GM18868 (cell line): Measurements from ENCODE around the gene MTMR12.
A peak's percentile ranks its signal among the peaks of the same experiment; 100 is the strongest.

Experiments used
- ATAC-seq: cut with Tn5 transposase; IDR thresholded peaks from one replicate; pipeline ENCODE4 v1.9.1; 2021; ENCODE audit warnings: mild to moderate bottlenecking, moderate library complexity; ENCODE audit not compliant: unreplicated experiment

MTMR12 gene, protein sequence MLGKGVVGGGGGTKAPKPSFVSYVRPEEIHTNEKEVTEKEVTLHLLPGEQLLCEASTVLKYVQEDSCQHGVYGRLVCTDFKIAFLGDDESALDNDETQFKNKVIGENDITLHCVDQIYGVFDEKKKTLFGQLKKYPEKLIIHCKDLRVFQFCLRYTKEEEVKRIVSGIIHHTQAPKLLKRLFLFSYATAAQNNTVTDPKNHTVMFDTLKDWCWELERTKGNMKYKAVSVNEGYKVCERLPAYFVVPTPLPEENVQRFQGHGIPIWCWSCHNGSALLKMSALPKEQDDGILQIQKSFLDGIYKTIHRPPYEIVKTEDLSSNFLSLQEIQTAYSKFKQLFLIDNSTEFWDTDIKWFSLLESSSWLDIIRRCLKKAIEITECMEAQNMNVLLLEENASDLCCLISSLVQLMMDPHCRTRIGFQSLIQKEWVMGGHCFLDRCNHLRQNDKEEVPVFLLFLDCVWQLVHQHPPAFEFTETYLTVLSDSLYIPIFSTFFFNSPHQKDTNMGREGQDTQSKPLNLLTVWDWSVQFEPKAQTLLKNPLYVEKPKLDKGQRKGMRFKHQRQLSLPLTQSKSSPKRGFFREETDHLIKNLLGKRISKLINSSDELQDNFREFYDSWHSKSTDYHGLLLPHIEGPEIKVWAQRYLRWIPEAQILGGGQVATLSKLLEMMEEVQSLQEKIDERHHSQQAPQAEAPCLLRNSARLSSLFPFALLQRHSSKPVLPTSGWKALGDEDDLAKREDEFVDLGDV

DNA sequence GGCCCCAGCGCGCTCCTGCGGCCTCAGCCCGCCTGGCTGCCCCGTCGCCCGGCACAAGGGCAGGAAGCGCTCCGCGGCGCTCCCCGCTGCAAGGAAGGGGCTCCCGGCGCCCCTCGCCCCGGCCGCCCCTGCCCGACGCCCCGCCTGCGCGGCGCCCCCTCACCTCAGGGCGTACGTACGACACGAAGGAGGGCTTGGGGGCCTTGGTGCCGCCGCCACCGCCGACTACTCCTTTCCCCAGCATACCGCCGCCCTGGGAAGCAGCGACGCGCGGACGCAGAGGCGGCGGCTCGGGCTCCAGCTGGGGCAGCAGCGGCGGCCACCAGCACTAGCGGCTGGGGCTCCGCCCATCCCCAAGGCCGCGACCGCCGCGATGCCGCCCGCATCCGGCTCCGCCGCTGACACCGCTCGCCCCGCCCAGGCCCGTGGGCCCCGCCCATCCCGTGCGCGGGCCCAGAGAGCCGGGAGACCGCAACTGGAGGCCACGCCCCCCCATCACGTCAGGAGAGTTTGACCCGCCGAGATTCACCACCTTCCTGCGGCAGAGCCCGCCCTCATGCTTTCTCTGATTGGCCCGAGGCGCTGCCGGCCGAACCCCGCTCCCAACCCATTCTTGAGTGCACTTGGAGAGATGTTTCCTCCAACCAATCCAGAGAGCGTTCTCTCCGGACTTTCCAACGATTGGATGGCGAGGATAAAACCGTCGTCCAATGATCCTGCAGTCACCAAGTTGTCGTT lies at the start of gene MTMR12:
TSS of gene MTMR12 (minus strand) at position 345 of the 738 bp plus-strand sequence. CDS start at position 244, 101 bp downstream.
- peak; percentile 91 for ATAC-seq

DNA sequence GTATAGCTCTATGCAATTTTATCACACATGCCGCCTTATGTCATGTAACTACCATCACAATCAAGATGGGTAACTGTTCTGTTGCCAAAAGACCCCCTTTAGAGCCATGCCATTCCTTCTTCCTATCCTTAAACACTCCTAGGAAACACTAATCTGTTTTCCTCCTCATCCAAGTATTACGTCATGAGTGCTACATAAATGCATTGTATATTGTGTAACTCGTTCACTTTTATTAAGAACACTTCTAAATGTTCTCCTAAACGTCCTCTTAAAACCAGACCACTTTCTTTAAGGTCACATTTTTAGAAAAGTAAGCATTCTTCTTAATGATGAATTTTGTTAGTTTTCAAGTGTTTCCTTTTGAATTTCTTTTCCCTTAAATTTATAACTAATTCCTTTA lies 49.8 kb upstream of the MTMR12 start:
- ATAC-seq: no peak

DNA sequence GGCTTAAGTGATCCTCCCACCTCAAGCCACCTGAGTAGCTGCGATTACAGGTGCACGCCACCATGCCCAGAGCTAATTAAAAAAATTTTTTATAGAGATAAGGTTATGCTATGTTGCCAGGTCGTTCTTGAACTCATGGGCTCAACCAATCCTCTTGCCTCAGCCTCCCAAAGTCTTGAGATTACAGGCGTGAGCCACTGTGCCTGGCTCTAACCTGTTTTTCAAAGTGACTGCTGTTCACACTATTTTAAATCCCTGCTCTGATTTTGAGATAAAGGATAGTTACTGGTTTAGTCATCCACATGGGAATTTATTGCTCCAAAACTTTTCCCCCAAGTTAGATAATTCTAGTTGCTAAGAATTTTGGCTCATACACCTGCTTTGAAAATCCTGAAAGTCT lies 48.2 kb upstream of the MTMR12 start:
- no peak for ATAC-seq

DNA sequence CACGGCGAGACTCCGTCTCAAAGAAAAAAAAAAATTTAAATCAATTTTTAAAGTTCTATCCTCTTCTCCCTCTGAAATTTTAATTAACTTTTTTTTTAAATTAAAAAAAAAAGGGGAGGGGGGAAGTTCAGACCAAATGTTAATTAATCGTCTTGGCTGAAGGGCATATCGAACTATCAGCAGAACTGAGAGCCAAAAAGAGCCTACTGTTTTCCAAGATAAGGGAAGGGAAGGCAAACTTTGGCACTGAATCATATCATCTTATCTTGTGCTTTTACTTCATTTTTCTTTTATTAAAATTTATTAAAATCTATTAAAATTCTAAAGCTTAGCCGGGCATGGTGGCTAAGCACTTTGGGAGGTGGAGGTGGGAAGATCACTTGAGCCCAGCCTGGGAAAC lies 45.9 kb upstream of the MTMR12 start:
- no peak for ATAC-seq

DNA sequence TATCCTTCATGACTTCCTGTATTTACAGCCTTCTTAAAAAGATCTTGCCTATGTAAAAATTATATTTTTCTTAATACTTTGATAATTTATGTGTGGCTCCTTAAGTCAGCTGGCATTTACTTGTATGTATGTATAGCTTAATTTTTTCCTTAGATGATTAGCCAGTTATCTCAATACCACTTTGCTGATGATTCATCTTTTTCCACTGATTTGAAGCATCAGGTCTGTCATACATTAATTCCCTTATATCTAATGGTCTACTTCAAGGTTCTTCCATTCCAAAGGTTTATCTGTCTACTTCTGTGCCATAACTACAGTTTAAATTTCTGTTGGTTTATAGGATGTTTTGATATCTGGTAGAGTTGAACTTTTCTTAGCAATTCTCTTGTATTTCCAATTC lies 44.9 kb upstream of the MTMR12 start:
- no peak for ATAC-seq

DNA sequence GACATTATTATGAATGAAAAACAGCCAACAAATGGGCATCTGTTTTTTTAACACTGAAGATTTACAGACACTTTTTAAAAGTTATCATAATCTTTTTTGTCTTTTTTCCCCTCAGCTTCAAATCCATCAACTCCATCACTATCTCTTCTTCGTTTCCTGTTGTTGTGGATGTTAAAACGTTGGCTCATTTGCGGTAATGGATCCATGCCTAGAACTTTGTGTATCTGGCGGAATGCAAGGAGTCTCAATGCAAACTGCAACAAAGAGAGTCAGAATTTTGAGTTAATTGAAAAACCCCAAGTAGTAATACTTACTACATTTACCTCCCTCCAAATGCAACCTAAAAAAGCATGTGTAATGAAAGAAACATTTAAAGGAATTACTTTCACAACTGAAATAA lies 42.9 kb upstream of the MTMR12 start:
- no peak for ATAC-seq

DNA sequence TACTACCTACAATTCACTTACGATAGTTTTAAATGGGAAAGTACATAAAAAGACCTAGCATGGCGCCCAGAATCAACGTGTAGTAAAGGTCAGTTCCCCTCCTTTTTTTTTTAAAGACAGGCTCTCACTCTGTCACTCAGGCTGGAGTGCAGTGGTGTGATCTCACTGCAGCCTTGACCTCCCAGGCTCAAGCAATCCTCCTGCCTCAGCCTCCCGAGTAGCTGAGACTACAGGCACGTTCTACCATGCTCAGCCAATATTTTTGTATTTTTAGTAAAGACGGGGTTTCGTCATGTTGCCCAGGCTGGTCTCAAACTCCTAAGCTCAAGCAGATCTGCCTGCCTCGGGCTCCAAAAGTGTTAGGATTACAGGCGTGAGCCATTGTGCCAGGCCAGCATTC lies 40.7 kb upstream of the MTMR12 start:
- no peak for ATAC-seq

DNA sequence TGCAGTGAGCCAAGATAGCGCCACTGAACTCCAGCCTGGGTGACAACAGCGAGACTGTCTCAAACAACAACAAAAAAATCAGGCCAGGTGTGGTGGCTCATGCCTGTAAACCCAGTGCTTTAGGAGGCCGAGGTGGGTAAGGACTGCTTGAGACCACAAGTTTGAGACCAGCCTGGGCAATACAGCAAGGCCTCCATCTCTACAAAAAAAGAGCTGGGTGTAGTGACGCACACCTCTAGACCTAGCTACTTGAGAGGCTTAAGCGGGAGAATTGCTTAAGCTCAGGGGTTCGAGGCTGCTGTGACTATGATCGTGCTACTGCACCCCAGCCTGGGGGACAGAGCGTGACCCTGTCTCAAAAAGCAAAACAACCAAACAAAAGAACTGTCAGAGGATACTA lies 39.9 kb upstream of the MTMR12 start:
- no peak for ATAC-seq

DNA sequence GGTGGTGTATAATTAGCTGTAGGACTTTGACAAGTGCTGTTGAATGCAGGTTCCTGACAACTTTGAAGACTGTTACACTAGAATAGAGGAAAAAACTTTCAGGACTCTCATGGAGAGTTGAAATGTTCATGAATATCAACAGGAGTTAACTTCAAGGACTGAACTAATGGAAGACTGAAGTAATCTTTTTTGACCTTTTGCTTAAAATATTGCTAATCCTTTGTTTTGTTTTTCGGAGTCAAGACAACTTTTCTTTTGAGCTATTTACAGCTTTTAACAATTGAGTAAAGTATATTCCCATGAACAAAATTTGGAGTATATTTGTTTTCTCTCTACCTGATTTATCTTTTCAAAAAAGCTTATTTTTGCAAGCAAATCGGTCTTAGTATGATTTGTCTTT lies 34.1 kb upstream of the MTMR12 start:
- ATAC-seq: no peak

DNA sequence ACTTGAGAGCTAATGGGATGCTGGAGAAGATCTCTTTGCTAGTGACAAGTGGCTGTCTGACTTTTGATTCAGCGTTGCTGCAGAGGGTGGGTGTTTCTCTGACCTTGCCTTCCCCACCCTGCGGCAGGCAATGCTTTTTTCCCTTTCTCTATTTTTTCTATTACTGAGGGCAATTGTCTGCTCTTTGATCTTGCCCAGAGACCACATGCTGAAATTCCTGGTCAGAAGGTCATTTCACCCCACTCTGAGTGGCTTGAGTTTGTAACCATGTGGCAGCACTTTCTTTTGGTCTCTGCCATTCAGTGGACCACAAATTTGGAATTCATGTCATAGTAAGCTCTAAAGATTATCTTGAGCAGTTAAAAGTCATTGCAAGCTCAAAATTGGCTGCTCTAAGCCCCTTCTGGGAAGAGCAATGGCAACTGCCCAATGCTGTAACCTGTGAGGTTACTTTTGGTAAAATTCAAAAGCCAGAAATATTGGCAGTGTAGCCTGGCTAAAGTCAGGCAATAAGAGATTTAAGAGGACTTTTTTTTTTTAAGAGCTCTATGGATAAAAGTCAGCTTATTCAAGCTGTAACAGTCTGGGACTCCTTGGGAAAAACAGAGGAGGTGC lies 30.4 kb upstream of the MTMR12 start:
- no peak for ATAC-seq

DNA sequence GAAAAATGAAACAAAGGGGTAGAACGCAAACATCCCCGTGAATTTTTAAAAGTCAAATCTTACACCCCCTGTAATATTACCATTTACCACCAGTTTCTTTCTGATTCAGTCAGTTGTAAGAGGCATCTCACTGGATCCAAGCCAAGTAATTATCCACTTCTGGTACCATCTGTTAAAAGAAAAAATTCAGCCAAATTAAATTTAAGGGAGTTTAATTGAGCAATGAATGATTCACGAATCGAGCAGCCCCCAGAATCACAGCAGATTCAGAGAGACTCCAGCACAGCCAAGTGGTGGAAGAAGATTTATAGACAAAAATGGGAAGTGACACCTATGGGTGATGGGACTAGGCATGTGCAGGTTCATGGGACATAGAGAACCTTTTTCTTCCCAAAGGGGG lies 29.9 kb upstream of the MTMR12 start:
- no peak for ATAC-seq

DNA sequence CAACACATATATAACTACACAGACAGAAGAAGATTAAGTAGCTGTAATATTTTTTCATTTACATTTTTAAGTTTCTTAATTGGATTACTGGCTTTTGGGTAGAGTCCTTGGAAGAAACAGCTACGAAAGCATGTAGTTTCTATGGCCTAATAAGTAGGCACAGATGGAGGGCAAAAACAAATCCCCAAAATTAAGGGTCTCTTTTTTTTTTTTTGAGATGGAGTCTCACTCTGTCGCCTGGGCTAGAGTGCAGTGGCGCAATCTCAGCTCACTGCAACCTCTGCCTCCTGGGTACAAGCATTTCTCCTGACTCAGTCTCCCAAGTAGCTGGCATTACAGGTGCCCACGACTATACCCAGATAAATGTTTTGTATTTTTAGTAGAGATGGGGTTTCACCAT lies 27.1 kb upstream of the MTMR12 start:
- no peak for ATAC-seq

DNA sequence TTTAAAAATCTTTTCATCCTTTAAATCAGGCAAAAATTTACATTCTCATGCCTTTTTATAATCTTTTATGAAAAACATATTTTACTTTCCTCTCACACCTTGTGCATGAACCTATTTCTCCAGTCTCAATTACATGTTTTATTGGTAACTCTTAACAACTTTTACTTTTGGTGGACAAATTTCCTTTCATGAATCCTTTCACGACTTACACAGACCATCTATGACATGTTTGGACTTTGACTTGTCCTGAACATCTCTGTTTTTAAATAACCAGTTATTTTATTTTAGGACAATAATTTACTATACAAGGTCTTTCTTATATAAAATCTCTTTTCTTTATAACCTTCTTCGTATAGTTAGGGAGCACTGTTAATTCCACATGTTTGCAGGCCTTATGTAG lies 26.5 kb upstream of the MTMR12 start:
- ATAC-seq: no peak

DNA sequence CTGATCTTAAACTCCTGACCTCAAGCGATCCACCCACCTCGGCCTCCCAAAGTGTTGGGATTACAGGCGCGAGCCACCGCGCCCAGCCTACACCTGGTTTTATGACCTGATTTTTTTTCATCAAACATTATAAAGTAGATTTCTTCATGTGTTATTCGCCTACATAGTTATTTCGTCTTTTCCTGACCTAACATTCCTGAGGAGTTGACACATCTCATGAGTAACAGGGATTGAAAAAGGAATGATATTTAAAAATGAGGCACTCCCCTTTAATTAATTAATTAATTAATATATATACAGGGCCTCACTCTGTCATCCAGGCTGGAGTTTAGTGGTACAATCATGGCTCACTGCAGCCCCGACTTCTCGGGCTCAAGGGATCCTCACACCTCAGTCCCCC lies 20.2 kb upstream of the MTMR12 start:
- no peak for ATAC-seq

DNA sequence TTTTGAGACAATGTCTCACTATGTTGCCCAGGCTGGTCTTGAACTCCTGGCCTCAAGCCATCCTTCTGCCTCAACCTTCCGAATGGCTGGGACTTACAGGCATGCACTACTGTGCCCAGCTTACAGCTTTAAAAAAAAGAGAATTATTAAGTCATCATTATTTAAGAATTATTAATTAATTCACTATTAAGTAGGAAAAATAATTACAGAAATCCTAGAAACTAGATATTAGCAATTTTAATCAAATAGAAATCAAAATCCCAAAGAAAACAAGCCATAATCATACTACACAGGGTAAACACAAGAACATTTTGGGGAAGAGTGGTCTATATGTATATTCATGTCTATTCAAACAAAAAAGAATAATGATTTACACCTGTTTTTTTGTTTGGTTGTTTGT lies 19.6 kb upstream of the MTMR12 start:
- no peak for ATAC-seq

DNA sequence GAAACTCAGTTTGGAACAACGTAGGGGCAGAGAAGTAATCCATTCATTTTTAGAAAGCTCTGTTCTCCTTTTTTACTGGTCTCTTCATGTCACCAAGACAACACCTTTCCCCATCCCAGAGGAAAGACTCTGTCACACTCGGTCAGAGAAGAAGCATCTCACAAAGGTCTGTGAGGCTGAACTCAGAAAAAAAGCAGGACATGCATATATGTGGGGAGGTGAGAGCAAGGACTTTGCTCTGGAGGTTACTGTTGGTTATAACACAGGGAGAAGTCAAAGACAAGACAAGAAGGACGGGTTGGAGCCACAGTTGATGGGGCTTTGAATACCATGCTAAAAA lies 19.2 kb upstream of the MTMR12 start:
- ATAC-seq: no peak

DNA sequence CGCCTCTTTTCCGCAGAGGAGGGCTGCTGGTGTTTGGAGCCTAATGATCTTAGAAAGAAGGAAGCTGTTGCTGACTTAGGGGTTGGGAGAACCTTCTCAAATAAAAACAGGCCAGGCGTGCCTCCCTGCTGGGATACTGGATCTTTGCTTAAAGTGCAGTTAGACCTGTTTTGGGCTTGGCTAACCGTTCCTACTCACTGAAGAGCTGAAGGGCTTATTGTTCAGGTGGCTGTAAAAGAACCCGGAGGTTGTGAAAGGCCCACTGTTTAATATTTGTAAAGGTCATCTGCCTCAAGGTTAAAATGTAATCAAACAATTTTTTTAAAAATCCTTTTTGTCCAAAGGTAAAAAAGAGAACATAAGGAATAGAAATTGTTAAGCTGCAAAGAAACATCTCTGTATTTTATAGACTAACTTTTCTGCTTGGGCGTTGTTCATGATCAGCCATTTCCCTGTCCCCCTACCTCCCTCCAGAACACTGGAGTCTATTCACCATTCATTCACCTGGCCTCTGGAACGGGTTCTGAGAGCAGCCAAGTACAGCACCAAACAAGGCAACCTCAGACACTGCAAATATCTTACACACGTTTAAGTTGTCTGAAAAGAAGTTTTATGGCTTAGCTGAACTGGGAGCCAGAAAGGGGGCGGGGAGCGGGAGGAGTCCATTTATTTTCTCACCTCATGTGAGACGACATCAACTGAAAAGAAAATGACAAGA lies 18.6 kb upstream of the MTMR12 start:
- ATAC-seq: no peak

DNA sequence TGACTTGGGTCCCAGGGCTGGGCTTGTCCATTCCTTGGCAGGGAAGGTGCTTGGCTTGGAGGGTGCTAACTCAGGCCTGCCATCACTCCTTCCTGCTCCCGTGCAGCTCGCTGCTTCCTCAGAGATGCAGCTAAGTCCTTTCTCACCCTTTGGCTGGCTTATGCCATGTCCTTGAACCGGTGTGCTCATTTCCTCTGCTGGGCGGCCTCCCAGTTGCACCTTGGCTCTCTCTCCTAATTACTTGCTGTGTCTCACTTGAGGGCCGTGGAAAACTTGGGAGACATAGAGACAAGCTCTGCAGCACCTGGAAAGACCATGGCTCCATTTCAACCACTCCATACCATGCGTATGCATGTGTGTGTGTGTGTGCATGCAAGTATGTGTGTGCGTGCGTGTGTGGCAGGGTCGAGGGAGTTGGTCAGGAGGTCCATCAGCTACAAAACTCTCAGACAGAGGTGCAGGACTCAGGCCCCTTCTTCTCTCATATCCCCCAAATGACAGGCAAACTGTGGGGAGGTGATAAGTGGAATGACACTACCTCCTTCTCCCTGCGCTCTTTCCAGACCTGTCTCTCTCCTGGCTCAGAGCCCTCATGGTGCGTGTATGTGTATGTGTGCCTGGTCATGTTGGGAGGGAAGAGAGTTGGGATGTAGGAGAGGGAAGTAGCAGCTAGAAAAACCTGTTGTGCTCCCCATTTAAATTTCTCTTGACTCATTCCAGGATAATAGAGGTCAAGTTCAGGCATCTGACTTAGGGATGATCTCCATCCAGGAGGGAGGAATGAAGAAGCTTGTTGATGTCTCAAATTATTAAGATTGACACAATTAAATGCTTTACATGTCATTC lies 17.6 kb upstream of the MTMR12 start:
- ATAC-seq: no peak

DNA sequence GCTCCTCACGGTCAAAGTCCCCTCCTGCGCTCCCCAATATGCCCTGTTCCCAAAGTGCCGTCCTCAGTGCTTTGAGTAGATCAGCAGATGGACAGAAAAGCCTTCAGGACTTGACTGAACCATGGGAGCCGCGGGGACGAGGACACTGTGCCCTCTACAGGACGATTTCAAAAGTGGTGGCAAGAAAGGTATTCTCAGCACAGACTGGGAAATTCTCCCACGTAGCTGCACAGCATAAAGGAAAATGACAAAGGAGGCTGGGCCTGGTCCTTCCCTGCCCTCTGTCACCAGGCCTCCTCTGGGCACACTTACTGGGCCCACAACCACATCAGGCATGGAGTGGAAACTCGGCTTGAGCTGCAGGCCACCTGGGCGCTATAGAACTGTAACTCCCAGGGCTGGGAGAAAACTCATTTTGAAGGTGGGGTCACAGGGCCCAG lies 16.7 kb upstream of the MTMR12 start:
- ATAC-seq: peak; percentile 88
